GM19324 (cell line): ENCODE data around the gene CHST2.
"Not testable (repeated sequence)": the region's sequence is repeated elsewhere in the genome, so short reads cannot be mapped to it uniquely, and the experiment has no call there.

Experiments
- ATAC-seq: cut with Tn5 transposase; IDR thresholded peaks from one replicate; pipeline ENCODE4 v1.9.1; 2021; ENCODE audit warnings: mild to moderate bottlenecking, moderate library complexity; ENCODE audit not compliant: unreplicated experiment, low FRiP score

Gene CHST2

GRCh38 chr3:143165211-143165610 lies 45.6 kb downstream of the CHST2 start:
- ATAC-seq, result no peak

- not testable (repeated sequence) for ATAC-seq
Measured at GRCh38 chr3:143165612-143166285, 46.2 kb downstream of the CHST2 start.

GRCh38 chr3:143166376-143166775 lies 46.8 kb downstream of the CHST2 start:
- ATAC-seq, result no peak

GRCh38 chr3:143167969-143168854 lies 48.6 kb downstream of the CHST2 start:
- no peak for ATAC-seq

- no peak for ATAC-seq
Measured at GRCh38 chr3:143168855-143169192, 49.3 kb downstream of the CHST2 start.

- no peak for ATAC-seq
Measured at GRCh38 chr3:143170074-143170473, 50.5 kb downstream of the CHST2 start.

- ATAC-seq, result no peak
Measured at GRCh38 chr3:143170676-143171075, 51.1 kb downstream of the CHST2 start.

GRCh38 chr3:143171141-143171980 lies 51.8 kb downstream of the CHST2 start:
- peak; percentile 58 for ATAC-seq

- peak; percentile 40 for ATAC-seq
Measured at GRCh38 chr3:143172062-143172794, 52.7 kb downstream of the CHST2 start.

GRCh38 chr3:143172795-143173145 lies 53.2 kb downstream of the CHST2 start:
- peak; percentile 46 for ATAC-seq

GRCh38 chr3:143173242-143173641 lies 53.7 kb downstream of the CHST2 start:
- ATAC-seq, result no peak
